ENCODE results near the gene CDKAL1. TPM values are rescaled to one million over a fixed set of nuclear protein-coding genes. Genes with fewer than 3 reads are reported as not detected.
"Not testable (repeated sequence)": the region's sequence is repeated elsewhere in the genome, so short reads cannot be mapped to it uniquely, and the experiment has no call there.

The CDKAL1 gene
- total RNA-seq, 6 experiments from 2014 or later = 9.2 to 14.3 (median 11.9) TPM

DNA sequence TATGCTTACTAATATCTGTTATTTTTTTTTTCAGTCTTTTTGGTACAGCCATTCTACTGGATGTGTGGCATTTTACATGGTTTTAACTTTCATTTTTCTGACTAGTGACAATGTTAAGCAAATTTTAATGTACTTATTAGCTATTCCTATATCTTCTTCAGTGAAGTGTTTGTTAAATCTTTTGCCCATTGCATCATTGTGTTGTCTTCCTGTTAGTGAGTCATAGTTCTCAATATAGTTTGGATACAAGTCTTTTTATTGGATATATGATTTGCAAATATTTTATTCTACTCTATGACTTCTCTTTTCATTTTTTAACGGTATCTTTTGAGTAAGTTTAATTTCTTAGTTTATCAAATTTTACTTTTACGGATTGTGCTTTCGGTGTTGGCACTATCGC, 519.4 kb downstream of the CDKAL1 start:
- no peak for TF ChIP-seq CTCF (IDR thresholded peaks at IDR 0.05)
- DNase-seq = no peak
- Mint-ChIP-seq H3K4me3 (no peak overlapping the region), H3K27me3 (ENCODE audit: insufficient read depth) (peaks cover 2% of the 10 kb centered on the region; the same call in 1 of the 2 replicates), H3K9me3 (peaks cover 6% of the 10 kb centered on the region; the same call in 1 of the 2 replicates), H3K27ac (no peak overlapping the region), H3K36me3 (ENCODE audit: low read depth) (peaks cover 10% of the 10 kb centered on the region), H3K4me1 (ENCODE audit: low read depth) (peaks cover 22% of the 10 kb centered on the region)

DNA sequence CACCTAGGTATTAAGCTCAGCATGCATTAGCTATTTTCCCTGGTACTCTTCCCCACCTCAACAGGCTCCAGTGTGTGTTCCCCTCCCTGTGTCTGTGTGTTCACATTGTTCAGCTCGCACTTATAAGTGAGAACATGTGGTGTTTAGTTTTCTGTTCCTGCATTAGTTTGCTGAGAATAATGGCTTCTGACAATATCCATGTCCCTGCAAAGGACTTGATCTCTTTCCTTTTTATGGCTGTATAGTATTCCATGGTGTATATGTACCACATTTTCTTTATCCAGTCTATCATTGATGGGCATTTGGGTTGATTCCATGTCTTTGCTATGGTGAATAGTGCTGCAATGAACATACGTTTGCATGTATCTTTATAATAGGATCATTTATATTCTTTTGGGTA, 521.2 kb downstream of the CDKAL1 start:
- DNase-seq; H3K4me3 Mint-ChIP-seq; H3K9me3 Mint-ChIP-seq; H3K27ac Mint-ChIP-seq; H3K27me3 Mint-ChIP-seq (ENCODE audit: insufficient read depth): not testable (repeated sequence)
- Mint-ChIP-seq H3K36me3 (ENCODE audit: low read depth) (peaks cover 15% of the 10 kb centered on the region), H3K4me1 (ENCODE audit: low read depth) (peaks cover 11% of the 10 kb centered on the region)

DNA sequence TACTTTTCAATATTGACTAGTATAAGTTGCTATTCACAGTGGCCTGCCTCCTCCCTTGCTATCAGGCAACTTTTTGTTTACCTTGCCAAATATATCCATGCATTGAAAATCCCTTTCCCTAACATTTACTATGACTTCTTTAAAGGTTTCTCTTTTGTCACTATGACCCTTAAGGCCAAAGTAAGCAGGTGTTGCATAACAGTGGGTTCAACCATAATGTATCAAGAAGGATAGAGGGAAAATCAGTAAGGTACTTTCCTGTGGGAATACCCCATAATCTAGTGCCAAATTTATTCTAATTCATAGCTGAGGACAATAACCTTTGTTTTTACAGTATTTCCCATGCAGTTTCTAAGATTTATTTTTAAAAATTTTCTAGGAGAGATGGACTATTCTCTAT, 527.6 kb downstream of the CDKAL1 start:
- H3K9me3 Mint-ChIP-seq = peaks cover 7% of the 10 kb centered on the region; the same call in 1 of the 2 replicates
- no peak for TF ChIP-seq CTCF (IDR thresholded peaks at IDR 0.05)
- no peak overlapping the region for H3K4me3 Mint-ChIP-seq
- no peak overlapping the region for H3K27ac Mint-ChIP-seq
- no peak for DNase-seq
- peaks cover 6% of the 10 kb centered on the region; the same call in 1 of the 2 replicates for H3K4me1 Mint-ChIP-seq (ENCODE audit: low read depth)
- peaks cover 5% of the 10 kb centered on the region; the same call in 1 of the 2 replicates for H3K36me3 Mint-ChIP-seq (ENCODE audit: low read depth)
- H3K27me3 Mint-ChIP-seq (ENCODE audit: insufficient read depth) = no peaks in the 10 kb centered on the region

DNA sequence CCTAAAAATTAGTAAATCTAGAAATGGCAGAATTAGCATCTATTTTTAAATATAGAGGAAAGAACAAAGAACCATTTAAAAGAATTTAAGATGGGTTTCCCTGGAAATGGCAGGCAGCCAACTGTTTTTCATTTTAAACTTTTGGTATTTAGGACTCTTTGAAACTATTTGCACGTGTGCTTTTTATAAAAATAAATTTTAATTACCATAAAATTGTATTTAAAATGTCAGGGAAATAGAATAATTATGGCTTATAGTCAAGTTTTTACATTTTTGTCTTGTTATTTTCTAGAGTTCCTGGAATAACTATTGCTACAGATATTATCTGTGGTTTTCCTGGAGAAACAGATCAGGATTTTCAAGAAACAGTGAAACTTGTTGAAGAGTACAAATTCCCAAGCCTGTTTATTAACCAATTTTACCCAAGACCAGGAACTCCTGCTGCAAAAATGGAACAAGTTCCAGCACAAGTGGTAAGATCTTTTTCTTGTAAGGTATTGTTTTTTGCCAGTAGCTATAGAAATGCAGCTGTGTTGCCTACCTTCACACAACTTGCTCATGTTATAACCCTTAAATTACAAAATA, 530.6 kb downstream of the CDKAL1 start:
- DNase-seq = no peak
- H3K4me3 Mint-ChIP-seq = no peak overlapping the region
- peaks cover 6% of the 10 kb centered on the region; the same call in 1 of the 2 replicates for H3K4me1 Mint-ChIP-seq (ENCODE audit: low read depth)
- H3K27ac Mint-ChIP-seq = no peak overlapping the region
- TF ChIP-seq CTCF (IDR thresholded peaks at IDR 0.05) = no peak
- H3K36me3 Mint-ChIP-seq (ENCODE audit: low read depth) = peaks cover 2% of the 10 kb centered on the region; the same call in 1 of the 2 replicates
- no peaks in the 10 kb centered on the region; the same call in 1 of the 2 replicates for H3K9me3 Mint-ChIP-seq
- H3K27me3 Mint-ChIP-seq (ENCODE audit: insufficient read depth) = no peaks in the 10 kb centered on the region

- no peaks in the 10 kb centered on the region for H3K27me3 Mint-ChIP-seq (ENCODE audit: insufficient read depth)
- no peaks in the 10 kb centered on the region for H3K9me3 Mint-ChIP-seq
- TF ChIP-seq CTCF (IDR thresholded peaks at IDR 0.05) = no peak
- H3K27ac Mint-ChIP-seq = no peak overlapping the region
- no peak overlapping the region for H3K4me3 Mint-ChIP-seq
- H3K36me3 Mint-ChIP-seq (ENCODE audit: low read depth) = no peaks in the 10 kb centered on the region
- peaks cover 6% of the 10 kb centered on the region; the same call in 1 of the 2 replicates for H3K4me1 Mint-ChIP-seq (ENCODE audit: low read depth)
- no peak for DNase-seq
These were observed 533.3 kb downstream of the CDKAL1 start for GRCh38 chr6:21067521-21067920.

DNA sequence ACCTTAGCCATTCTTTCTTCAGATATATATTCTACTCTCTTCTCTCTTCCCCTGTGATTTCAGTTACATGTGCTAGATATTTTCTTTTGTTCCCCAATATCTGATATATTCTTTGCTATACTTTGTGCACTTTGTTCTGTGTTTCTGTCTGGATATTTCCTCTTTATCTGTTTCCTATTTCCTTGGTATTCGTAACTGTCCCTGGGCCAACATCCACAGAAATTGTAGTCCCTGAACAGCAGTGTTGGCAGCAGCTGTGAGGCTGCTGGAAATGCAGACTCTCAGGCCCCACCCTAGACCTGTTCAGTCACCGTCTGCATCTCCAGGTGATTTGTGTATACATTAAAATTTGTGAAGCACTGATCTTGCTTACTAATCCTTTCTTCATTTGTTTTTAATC, 536.4 kb downstream of the CDKAL1 start:
- no peak for TF ChIP-seq CTCF (IDR thresholded peaks at IDR 0.05)
- Mint-ChIP-seq H3K4me1 (ENCODE audit: low read depth) (no peaks in the 10 kb centered on the region), H3K9me3 (no peaks in the 10 kb centered on the region; the same call in 1 of the 2 replicates), H3K27ac (no peak overlapping the region), H3K36me3 (ENCODE audit: low read depth) (peaks cover 8% of the 10 kb centered on the region; the same call in 1 of the 2 replicates), H3K4me3 (no peak overlapping the region), H3K27me3 (ENCODE audit: insufficient read depth) (no peaks in the 10 kb centered on the region)
- DNase-seq = no peak
